Measurements from ENCODE around the gene POU3F1.

Gene POU3F1

GRCh38 chr1:38046333-38046883, at the start of gene POU3F1:
Gene POU3F1, minus strand, starts transcription at chr1:38046793. Its CDS starts 50 bp downstream, at chr1:38046743.
- peak; percentile 76 for DNase-seq (ENCODE audit: low spot score)

DNA sequence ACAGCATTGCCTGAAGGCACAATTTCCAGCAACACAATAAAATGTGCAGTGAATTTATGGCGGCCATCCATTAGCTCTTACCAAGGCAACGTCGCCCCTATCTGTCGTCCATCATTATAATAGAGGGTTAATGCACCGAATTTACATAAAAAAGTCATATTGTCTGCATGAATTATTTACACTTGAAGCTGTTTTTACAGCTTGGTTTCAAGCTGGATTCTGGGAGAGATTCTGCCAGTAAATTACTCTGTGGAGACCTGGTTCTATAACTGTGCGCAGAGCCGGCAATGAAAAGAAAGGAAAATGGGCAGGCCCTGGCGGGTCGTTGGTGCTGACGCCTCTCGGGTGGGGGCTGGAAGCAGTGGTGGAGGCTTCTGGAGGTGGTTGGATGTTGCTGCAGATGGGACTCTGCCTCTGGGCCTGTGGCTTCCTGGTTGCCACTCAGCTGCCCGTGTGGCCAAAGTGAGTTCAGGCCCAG, 48.9 kb upstream of the POU3F1 start:
- no peak for DNase-seq (ENCODE audit: low spot score)

GRCh38 chr1:38094711-38095290, 48.2 kb upstream of the POU3F1 start:
- DNase-seq (ENCODE audit: low spot score) = no peak

DNA sequence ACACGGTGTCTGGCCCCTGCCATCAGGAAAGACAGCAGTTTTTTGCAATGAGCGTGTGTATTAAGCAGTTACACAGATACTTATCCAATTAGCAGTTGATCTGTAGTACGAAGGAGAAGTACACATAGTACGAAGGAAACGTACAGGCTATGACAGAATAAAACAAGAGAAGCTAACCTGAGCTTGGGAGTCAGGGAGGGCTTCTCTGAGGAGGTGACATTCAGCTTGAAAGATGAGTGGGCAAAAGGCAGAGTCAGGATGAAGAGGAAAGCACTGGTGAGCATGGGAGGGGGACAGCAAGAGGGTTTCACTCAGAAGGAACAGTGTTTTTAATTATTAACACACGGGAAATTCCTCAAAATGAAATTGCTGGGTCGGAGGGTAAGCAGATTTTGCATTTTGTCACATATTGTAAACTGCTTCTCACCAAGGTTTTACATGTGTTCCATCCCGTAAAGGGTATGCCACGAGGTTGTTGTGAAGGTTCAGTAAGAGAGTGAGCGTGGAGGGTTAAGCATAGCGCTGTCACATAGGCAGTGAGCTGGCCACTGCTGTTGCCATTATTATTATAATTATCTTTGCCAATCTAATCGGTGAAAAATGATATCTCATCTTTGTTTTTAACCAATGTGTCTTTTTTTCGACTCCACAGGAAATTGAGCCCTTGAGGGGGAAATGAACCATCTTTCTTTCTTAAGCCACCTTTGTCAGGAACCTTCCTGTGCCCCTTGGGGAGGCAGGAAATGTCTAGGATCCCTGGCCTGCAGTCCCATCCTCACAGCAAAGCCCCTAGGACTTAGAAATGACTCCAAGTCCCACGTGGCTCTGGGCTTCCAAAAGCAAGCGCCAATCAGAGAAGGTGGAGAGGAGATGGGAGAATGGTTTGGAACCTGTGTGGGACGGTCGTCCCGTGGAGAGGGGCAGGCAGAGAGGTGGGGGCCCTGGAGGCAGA, 47.3 kb upstream of the POU3F1 start:
- no peak for DNase-seq (ENCODE audit: low spot score)

GRCh38 chr1:38092256-38092655, 45.7 kb upstream of the POU3F1 start:
- no peak for DNase-seq (ENCODE audit: low spot score)

DNA sequence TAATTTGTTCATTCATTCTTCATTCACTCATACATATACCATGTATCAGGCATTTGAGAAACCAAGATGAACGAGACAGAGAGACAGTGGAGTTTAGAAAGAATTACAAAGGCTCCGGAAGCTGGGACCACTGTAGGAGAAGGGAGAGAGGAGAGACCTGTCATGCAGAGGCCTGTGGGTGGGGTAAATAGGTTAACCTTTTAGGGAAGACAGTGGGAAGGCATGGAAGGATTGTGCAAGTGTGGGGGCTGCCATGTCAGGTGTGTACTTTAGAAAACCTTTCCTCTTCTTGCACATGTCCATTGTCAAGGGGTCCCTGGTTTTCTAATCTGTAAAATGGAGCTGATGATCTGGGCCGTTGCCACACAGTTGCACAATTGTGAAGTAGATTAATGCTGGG, 44.2 kb upstream of the POU3F1 start:
- no peak for DNase-seq (ENCODE audit: low spot score)

DNA sequence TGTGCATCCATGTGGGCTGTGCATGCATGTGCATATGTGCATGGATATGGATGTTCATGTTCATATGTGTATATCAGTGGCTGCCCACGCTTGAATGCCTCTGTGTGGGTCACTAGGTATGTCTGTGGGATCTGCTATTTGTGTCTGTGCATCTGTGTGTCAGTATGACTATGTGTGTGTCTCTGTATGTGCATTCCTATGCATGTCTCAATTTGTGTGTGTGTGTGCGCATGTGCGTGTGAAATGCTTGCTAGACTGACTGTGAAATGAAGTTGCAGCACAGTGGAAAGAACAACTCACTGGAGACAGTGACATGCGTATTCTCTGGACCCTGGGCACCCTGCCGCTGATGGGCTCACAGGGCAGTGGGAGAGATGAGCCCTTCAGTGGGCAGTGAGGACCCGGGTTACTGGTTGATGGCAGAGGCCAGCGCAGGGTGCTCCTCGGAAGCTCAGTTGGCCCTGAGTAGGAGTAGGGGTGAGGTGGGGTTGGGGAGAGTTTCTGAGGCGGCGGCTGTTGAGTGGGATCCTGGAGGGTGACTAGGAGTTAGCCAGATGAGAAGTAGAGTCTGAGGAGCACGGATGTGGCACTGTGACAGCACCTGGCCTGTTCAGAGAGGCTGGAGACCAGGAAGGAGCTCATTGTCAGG, 43.2 kb upstream of the POU3F1 start:
- no peak for DNase-seq (ENCODE audit: low spot score)

- no peak for DNase-seq (ENCODE audit: low spot score)
These were observed 42.2 kb upstream of the POU3F1 start for GRCh38 chr1:38088791-38089190.

DNA sequence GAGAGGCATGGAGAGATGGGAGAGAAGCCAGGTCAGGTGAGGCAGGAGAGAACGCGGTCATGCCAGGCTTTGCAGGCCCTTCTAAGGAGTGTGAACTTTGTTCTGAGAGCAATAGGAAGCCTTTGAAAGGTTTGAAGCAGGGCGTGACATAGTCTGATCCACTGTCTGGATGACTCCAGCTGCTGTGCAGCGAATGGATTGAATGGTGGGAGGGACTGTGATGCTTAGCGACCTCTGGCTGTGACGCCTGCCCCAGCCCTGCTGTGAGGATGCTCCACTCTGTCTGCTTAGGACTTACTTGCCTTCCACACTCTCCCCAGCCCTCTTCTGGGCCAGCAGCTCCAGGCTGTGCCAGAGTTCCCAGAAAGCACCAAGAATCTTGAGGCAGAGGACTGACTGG, 41.8 kb upstream of the POU3F1 start:
- no peak for DNase-seq (ENCODE audit: low spot score)

GRCh38 chr1:38087676-38088075, 41.1 kb upstream of the POU3F1 start:
- DNase-seq (ENCODE audit: low spot score) = no peak

GRCh38 chr1:38085666-38086330, 39.2 kb upstream of the POU3F1 start:
- DNase-seq (ENCODE audit: low spot score) = peak; percentile 58

- no peak for DNase-seq (ENCODE audit: low spot score)
These were observed 38.1 kb upstream of the POU3F1 start for GRCh38 chr1:38084700-38085099.

DNA sequence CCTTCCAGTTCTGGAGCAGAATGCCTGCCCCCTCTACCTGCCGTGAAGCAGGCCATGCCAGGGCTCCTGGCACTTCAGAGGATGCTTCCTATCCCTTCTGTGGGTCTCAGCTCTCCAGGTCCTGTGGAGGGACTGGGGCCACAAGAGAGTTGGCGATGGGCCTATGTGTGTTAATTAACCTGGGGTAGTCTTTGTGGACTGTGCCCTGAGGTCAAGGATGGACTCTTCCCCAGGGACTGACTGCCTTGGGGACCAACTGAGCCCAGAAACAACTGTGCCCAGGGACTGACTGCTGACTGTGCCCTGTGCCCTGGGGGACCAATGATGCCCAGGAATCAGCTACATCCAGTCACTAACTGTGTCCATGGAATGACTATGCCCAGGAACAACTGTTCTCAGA, 37.5 kb upstream of the POU3F1 start:
- no peak for DNase-seq (ENCODE audit: low spot score)

DNA sequence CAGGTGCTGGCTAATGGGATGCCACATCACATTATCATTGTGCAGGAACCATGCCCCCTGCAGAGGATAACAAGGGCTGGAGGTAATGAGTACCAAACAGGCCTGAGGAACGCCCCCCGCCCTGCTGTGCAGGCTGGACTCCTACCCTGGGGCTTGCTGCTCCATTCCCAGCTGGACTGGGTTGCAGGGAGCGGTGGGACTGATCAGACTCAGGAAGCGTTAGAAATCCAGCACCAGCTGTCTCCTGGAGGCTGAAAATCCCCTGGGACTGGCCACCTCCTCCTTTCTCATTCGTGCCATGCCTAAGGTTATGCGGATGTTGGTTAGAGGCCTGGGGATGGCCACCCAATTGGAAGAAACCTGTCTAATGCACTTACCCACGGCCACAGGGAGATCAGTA, 36.9 kb upstream of the POU3F1 start:
- DNase-seq (ENCODE audit: low spot score) = peak; percentile 49

DNA sequence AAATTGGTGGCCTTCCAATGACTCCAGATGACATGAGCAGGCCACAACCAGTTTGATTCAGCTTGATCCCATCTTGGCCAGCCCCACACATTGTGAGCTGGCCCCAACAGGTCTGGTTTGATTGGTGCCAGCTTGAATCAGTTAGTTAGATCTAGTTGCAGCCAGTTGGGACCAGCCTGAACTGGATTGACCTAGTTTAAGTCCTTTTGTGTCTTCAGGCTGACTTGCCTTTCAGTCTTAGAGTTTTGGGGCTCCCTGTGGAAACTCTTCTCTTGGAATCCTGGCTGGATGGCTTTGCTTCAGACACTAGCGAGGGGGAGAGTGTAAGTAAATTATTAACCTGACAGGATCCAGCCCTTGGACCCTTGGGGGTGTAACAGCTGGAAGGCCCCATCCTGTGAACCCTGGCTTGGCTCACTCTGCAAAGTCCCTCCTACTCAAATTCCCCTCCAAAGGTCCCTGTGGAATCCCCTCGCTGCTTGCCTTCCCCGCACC, 36.2 kb upstream of the POU3F1 start:
- DNase-seq (ENCODE audit: low spot score) = no peak

DNA sequence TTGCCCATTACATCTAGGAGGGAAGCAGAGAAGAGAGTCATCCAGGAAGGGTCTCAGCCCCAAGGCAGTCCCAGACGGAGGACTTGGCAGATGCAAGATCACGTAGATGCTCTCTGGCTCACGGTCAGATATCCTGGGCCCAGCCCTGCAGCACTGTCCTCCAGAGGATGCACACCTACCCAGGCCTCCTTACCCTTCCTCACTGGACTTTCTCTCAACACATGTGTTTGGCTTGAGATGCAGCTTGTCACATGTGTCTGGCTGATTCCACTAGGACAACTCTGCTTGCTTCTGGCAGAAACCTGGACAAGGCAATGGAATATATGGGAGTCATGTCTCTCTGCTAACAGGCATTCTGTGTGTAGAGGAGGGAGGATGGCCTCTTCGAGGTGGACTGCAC, 32.4 kb upstream of the POU3F1 start:
- DNase-seq (ENCODE audit: low spot score) = no peak

- DNase-seq (ENCODE audit: low spot score) = no peak
These were observed 31.0 kb upstream of the POU3F1 start for GRCh38 chr1:38077523-38078147.

DNA sequence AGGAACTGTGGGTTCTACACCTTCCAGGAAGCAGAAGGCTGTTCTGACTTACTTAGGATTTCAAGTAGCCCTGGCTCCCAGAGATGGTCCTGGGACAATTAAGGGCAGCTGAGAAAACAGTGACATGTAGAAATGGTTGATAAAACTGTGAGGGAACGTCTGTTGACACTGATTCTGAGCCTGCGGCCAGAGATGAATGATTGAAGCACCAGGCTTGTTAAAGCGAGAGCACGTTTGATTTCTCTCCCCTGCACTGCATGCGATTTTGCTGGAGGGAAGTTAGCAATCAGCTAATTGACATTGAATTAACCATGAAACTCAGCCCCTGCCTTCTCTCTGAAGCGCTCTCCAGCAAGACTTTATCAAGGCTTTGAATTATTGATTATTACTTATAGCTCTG, 29.9 kb upstream of the POU3F1 start:
- no peak for DNase-seq (ENCODE audit: low spot score)

DNA sequence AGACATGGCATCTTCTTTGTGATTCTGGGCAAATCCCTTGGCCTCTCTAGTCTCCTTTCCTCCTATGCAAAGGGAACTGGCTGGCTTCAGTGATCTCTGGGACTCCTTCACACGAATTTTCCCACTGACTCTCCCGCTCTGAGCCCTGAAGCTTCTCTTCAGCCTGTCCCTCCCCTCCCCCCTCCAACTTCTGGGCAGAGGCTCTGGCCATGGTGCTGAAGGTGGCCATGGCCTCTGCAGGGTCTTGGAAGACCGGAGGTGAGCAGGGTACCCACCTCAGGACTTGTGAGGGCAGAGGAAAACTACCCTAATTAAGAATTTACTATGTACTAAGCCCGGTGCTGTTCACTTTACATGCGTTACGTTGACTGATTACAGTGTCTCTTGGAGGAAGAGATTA, 29.4 kb upstream of the POU3F1 start:
- DNase-seq (ENCODE audit: low spot score) = peak; percentile 77

DNA sequence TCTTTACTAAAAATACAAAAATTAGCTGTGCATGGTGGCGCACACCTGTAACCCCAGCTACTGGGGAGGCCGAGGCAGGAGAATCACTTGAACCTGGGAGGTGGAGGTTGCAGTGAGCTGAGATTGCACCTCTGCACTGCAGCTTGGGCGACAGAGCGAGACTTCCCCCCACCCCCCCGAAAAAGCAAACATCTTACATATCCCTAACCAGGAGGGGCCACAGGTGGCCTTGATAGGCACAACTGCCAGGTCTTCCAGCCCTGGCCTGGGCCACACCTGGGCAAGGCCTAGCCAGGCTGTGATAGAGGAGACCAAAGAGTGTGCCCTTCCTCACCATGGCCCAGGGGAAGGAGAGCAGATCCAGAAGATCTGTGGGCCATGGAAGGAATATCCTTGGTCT, 28.6 kb upstream of the POU3F1 start:
- no peak for DNase-seq (ENCODE audit: low spot score)

DNA sequence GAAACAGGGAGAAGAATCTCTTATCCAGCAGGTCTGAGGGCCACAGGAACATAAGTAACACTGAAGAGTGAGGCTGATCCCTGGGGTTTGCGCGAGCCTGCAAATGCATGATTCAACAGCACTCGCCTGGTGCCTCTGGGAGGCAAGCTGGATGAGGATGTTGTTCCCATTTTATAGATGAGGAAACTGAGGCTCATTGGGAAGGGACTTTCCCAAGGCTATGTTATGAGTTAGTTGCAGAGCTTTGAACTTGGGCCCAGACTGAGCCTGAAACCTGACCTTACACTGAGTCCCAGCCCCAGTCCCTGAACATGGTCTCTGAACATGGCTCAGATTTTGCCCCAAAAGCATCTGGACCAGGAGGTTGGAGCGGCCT, 27.7 kb upstream of the POU3F1 start:
- no peak for DNase-seq (ENCODE audit: low spot score)
